ENCODE results near the gene SMARCA4. TPM values are rescaled to one million over a fixed set of nuclear protein-coding genes. Genes with fewer than 3 reads are reported as not detected.
A peak's percentile ranks its signal among the peaks of the same experiment; 100 is the strongest.

SMARCA4 gene
- total RNA-seq, 1 donor from 2014 or later = 238 TPM

DNA sequence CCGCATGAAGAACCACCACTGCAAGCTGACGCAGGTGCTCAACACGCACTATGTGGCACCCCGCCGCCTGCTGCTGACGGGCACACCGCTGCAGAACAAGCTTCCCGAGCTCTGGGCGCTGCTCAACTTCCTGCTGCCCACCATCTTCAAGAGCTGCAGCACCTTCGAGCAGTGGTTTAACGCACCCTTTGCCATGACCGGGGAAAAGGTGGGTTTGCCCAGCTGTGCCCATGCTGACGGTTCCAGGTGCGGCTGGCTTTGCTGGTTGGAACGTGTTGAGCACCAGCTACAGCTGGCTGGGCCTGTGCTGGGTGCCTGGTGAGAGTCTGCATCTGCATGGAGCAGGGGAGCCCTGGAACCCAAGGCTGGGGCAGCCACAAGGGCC is 60.9 kb downstream of the SMARCA4 start:
- no peak for DNase-seq (ENCODE audit: low spot score)
- Mint-ChIP-seq H3K4me3 (ENCODE audit: unreplicated experiment) (no peak overlapping the region), H3K4me1 (ENCODE audit: unreplicated experiment) (peaks cover 3% of the 10 kb centered on the region), H3K27me3 (ENCODE audit: unreplicated experiment) (peaks cover 9% of the 10 kb centered on the region), H3K27ac (ENCODE audit: unreplicated experiment) (no peak overlapping the region), H3K36me3 (ENCODE audit: low read depth, unreplicated experiment) (peaks cover 52% of the 10 kb centered on the region), H3K9me3 (ENCODE audit: unreplicated experiment) (no peaks in the 10 kb centered on the region)
- TF ChIP-seq, protein P1, sequence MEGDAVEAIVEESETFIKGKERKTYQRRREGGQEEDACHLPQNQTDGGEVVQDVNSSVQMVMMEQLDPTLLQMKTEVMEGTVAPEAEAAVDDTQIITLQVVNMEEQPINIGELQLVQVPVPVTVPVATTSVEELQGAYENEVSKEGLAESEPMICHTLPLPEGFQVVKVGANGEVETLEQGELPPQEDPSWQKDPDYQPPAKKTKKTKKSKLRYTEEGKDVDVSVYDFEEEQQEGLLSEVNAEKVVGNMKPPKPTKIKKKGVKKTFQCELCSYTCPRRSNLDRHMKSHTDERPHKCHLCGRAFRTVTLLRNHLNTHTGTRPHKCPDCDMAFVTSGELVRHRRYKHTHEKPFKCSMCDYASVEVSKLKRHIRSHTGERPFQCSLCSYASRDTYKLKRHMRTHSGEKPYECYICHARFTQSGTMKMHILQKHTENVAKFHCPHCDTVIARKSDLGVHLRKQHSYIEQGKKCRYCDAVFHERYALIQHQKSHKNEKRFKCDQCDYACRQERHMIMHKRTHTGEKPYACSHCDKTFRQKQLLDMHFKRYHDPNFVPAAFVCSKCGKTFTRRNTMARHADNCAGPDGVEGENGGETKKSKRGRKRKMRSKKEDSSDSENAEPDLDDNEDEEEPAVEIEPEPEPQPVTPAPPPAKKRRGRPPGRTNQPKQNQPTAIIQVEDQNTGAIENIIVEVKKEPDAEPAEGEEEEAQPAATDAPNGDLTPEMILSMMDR (IDR thresholded peaks at IDR 0.05; ENCODE audit: unreplicated experiment) = no peak

DNA sequence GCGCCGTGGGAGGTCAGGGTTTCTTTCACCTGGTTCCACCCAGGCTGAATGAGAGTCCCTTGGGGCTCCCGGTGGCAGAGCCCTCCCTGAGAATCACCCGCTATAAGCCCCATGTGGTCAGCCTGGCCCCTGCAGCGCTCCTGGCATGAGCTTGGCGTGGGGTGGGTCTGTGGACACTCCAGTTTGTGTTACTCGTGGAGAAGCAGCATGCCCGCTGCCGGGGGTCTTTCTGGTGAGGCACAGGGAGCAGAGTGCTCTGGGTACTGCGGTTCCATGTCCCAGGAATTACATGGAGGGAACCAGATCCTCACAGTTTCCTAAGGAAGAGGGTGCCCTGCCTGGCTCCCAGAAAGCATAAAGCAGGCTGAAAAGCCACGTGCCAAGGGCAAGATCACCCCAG is 62.2 kb downstream of the SMARCA4 start:
- Mint-ChIP-seq H3K27ac (ENCODE audit: unreplicated experiment) (no peak overlapping the region), H3K36me3 (ENCODE audit: low read depth, unreplicated experiment) (peaks cover 48% of the 10 kb centered on the region), H3K4me1 (ENCODE audit: unreplicated experiment) (peaks cover 3% of the 10 kb centered on the region), H3K9me3 (ENCODE audit: unreplicated experiment) (no peaks in the 10 kb centered on the region), H3K27me3 (ENCODE audit: unreplicated experiment) (peaks cover 11% of the 10 kb centered on the region), H3K4me3 (ENCODE audit: unreplicated experiment) (no peak overlapping the region)
- TF ChIP-seq, protein P1 (IDR thresholded peaks at IDR 0.05; ENCODE audit: unreplicated experiment) = no peak
- no peak for DNase-seq (ENCODE audit: low spot score)

DNA sequence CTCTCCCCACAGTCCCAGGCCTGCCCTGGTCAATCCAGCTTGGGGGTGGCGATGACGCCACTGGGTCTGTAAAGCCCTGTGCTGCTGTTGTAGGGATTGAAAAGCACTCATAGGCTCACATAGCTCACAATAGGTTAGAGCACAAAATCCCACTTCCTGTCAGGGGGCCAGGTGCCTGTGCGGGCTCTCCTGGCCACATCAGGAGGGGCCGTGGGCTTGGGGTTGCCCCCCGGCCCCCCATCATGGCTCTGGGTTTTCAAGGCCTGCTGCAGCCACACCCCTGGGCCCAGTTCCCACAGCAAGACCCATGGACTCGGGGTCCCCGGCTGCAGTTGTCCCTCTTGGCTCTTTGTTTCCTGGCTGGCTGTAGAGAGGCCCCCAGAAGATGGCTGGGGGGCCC is 62.9 kb downstream of the SMARCA4 start:
- TF ChIP-seq, protein P1 (IDR thresholded peaks at IDR 0.05; ENCODE audit: unreplicated experiment) = no peak
- peaks cover 11% of the 10 kb centered on the region for H3K27me3 Mint-ChIP-seq (ENCODE audit: unreplicated experiment)
- no peaks in the 10 kb centered on the region for H3K9me3 Mint-ChIP-seq (ENCODE audit: unreplicated experiment)
- H3K36me3 Mint-ChIP-seq (ENCODE audit: low read depth, unreplicated experiment) = peaks cover 41% of the 10 kb centered on the region
- H3K4me3 Mint-ChIP-seq (ENCODE audit: unreplicated experiment) = no peak overlapping the region
- H3K27ac Mint-ChIP-seq (ENCODE audit: unreplicated experiment) = no peak overlapping the region
- H3K4me1 Mint-ChIP-seq (ENCODE audit: unreplicated experiment) = peaks cover under 1% of the 10 kb centered on the region
- no peak for DNase-seq (ENCODE audit: low spot score)

DNA sequence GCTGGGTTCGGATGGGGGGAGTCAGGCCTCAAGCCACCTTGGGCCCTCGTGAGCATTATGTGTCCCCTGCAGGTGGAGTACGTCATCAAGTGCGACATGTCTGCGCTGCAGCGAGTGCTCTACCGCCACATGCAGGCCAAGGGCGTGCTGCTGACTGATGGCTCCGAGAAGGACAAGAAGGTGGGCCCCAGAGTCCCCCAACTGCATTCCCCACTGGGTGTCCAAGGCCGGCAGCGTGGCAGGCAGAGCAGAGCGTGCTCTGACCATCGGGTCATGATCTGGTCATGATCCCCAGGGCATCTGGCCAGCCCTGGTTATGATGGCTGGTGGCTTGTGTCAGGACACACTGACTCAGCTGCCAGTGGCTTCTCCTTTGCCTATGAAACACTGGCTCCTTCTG is 63.4 kb downstream of the SMARCA4 start:
- peaks cover 11% of the 10 kb centered on the region for H3K27me3 Mint-ChIP-seq (ENCODE audit: unreplicated experiment)
- H3K4me1 Mint-ChIP-seq (ENCODE audit: unreplicated experiment) = no peaks in the 10 kb centered on the region
- no peak for DNase-seq (ENCODE audit: low spot score)
- no peaks in the 10 kb centered on the region for H3K9me3 Mint-ChIP-seq (ENCODE audit: unreplicated experiment)
- H3K36me3 Mint-ChIP-seq (ENCODE audit: low read depth, unreplicated experiment) = peaks cover 38% of the 10 kb centered on the region
- TF ChIP-seq, protein P1 (IDR thresholded peaks at IDR 0.05; ENCODE audit: unreplicated experiment) = no peak
- no peak overlapping the region for H3K27ac Mint-ChIP-seq (ENCODE audit: unreplicated experiment)
- no peak overlapping the region for H3K4me3 Mint-ChIP-seq (ENCODE audit: unreplicated experiment)

DNA sequence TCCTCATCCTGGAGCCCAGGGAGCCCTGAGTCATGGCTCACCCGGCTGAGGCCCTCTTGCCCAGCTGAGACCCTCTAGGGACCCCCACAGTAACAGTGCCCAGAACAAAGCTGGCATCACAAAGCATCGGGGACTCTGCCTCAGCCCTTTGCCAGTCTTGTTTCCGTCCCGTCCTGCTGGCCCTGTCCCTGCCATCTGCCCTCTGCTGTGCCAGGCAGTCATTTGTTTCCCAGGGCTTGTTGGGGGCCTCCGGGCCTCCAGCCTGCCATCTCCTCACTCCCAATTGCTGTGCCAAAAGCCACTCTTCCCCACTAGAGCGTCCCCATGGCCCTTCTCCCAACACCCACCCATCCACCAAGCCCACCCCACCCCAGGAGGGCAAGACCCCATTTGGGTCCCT is 64.2 kb downstream of the SMARCA4 start:
- H3K4me1 Mint-ChIP-seq (ENCODE audit: unreplicated experiment) = no peaks in the 10 kb centered on the region
- DNase-seq (ENCODE audit: low spot score) = no peak
- H3K27ac Mint-ChIP-seq (ENCODE audit: unreplicated experiment) = peak overlapping the region; percentile 30
- H3K27me3 Mint-ChIP-seq (ENCODE audit: unreplicated experiment) = peaks cover 11% of the 10 kb centered on the region
- TF ChIP-seq, protein P1 (IDR thresholded peaks at IDR 0.05; ENCODE audit: unreplicated experiment) = no peak
- no peak overlapping the region for H3K4me3 Mint-ChIP-seq (ENCODE audit: unreplicated experiment)
- H3K9me3 Mint-ChIP-seq (ENCODE audit: unreplicated experiment) = no peaks in the 10 kb centered on the region
- peaks cover 38% of the 10 kb centered on the region for H3K36me3 Mint-ChIP-seq (ENCODE audit: low read depth, unreplicated experiment)
